Keratinocyte (primary cell): ENCODE measurements around the gene MTFMT.

Experiments used
- EZH2 ChIP-seq: IDR thresholded peaks from one replicate; pipeline ENCODE4 v1.6.1; 2012; ENCODE audit warnings: inconsistent platforms, mild to moderate bottlenecking, low read length, moderate library complexity
- TF ChIP-seq, protein P1 (sequence below), 3 experiments: IDR thresholded peaks in 1 of 3; conservative IDR thresholded peaks in 1 of 3; optimal IDR thresholded peaks in 1 of 3; 2 replicates in 2 of 3; 3 replicates in 1 of 3; pipeline versions ENCODE3 to v1.5.1; 2011; ENCODE audit warnings: low read length in 3 of 3, mild to moderate bottlenecking in 3 of 3, moderate library complexity in 2 of 3, control low read depth in 1 of 3, inconsistent platforms in 1 of 3; ENCODE audit not compliant: insufficient read depth in 2 of 3; ENCODE audit errors: extremely low read depth in 1 of 3

DNA sequence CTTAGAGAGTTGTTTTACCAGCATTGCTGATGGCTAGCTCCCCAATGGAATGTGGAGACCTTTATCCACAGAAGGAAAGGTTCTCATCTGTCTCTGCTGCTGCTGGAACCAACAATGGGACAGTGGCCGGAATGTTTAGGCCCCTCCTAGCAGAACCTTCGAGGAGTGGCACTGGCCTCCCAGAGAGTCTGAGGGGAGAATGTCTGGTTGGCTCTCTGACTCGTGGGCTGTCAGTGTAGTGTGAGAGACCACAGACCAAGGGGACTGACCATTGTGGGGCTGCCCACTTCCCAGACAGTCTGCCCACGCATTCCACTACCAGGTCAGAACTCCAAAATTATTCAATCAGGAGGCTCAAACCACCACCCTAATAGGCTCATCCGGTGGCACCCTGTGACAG, 33.3 kb upstream of the MTFMT start:
- TF ChIP-seq, protein P1, sequence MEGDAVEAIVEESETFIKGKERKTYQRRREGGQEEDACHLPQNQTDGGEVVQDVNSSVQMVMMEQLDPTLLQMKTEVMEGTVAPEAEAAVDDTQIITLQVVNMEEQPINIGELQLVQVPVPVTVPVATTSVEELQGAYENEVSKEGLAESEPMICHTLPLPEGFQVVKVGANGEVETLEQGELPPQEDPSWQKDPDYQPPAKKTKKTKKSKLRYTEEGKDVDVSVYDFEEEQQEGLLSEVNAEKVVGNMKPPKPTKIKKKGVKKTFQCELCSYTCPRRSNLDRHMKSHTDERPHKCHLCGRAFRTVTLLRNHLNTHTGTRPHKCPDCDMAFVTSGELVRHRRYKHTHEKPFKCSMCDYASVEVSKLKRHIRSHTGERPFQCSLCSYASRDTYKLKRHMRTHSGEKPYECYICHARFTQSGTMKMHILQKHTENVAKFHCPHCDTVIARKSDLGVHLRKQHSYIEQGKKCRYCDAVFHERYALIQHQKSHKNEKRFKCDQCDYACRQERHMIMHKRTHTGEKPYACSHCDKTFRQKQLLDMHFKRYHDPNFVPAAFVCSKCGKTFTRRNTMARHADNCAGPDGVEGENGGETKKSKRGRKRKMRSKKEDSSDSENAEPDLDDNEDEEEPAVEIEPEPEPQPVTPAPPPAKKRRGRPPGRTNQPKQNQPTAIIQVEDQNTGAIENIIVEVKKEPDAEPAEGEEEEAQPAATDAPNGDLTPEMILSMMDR (optimal IDR thresholded peaks at IDR 0.05 in 1 of 3, IDR thresholded peaks at IDR 0.05 in 1 of 3, conservative IDR thresholded peaks at IDR 0.05 in 1 of 3; ENCODE audit: extremely low read depth in 1 of 3, insufficient read depth in 2 of 3, low read length in 3 of 3), result no peak
- TF ChIP-seq EZH2, result no peak
